HEK293 (cell line): ENCODE measurements around the gene ARL15.
"Not testable (repeated sequence)": the region's sequence is repeated elsewhere in the genome, so short reads cannot be mapped to it uniquely, and the experiment has no call there.

Experiments
- CTCF ChIA-PET: fragments of 350-600 bp; formaldehyde crosslinking; extraction: SDS; loops from one replicate; lab custom pipeline; 2021; ENCODE audit warnings: antibody characterized with exemption; lab: Yijun Ruan, JAX
- POLR2A ChIA-PET: fragments of 300-600 bp; formaldehyde crosslinking; extraction: SDS; loops from one replicate; lab custom pipeline; 2020; ENCODE audit warnings: antibody characterized with exemption, inconsistent platforms; lab: Yijun Ruan, JAX
- H3K27ac ChIP-seq: fragments of 200-500 bp; sonication (Bioruptor generic); 2 replicates; pipeline ENCODE4 v1.5.1; 2014; ENCODE audit warnings: low read depth, low read length, control low read depth, inconsistent platforms; ENCODE audit errors: extremely low read depth
- H3K36me3 ChIP-seq, 2 experiments: fragments of 200-500 bp in 1 of 2; sonication (Bioruptor generic) in 1 of 2; 1 replicate in 1 of 2; 2 replicates in 1 of 2; pipeline ENCODE4 v1.5.1; 2014 to 2017; ENCODE audit warnings: inconsistent platforms in 2 of 2, low read length in 2 of 2; ENCODE audit not compliant: control insufficient read depth in 2 of 2, insufficient read depth in 1 of 2
- H3K4me1 ChIP-seq: fragments of 200-500 bp; sonication (Bioruptor generic); 2 replicates; pipeline ENCODE4 v1.5.1; 2014; ENCODE audit warnings: mild to moderate bottlenecking, low read length, inconsistent platforms; ENCODE audit not compliant: control insufficient read depth, insufficient read depth
- H3K4me3 ChIP-seq: 2 replicates; pipeline ENCODE4 v1.5.1; 2011; ENCODE audit warnings: low read depth, mild to moderate bottlenecking, control low read depth, low read length, moderate library complexity
- H3K9me3 ChIP-seq: fragments of 200-500 bp; sonication (Bioruptor generic); 2 replicates; pipeline ENCODE4 v1.5.1; 2014; ENCODE audit warnings: low read depth, low read length, inconsistent platforms; ENCODE audit not compliant: control insufficient read depth, insufficient read depth
- INSM2 ChIP-seq: fragments of 450-650 bp; formaldehyde crosslinking; IDR thresholded peaks from 2 replicates; pipeline ENCODE4 v1.5.1; 2016; ENCODE audit warnings: missing biosample characterization, missing genetic modification characterization
- OVOL3 ChIP-seq: fragments of 450-650 bp; formaldehyde crosslinking; IDR thresholded peaks from 2 replicates; pipeline ENCODE4 v1.5.1; 2016; ENCODE audit warnings: missing biosample characterization, missing genetic modification characterization
- PATZ1 ChIP-seq: fragments of 450-650 bp; formaldehyde crosslinking; IDR thresholded peaks from 2 replicates; pipeline ENCODE4 v1.5.1; 2016; ENCODE audit warnings: missing biosample characterization, missing genetic modification characterization
- PRDM4 ChIP-seq: fragments of 450-650 bp; formaldehyde crosslinking; IDR thresholded peaks from 2 replicates; pipeline ENCODE4 v1.5.1; 2017; ENCODE audit warnings: missing biosample characterization, missing genetic modification characterization
- SCRT1 ChIP-seq: fragments of 450-650 bp; formaldehyde crosslinking; IDR thresholded peaks from 2 replicates; pipeline ENCODE4 v1.5.1; 2016; ENCODE audit warnings: missing biosample characterization, missing genetic modification characterization, borderline replicate concordance
- ZBTB48 ChIP-seq: fragments of 450-650 bp; formaldehyde crosslinking; IDR thresholded peaks from 2 replicates; pipeline ENCODE4 v1.5.1; 2016; ENCODE audit warnings: missing biosample characterization, missing genetic modification characterization
- ZNF146 ChIP-seq: fragments of 450-650 bp; formaldehyde crosslinking; IDR thresholded peaks from 2 replicates; pipeline ENCODE4 v1.5.1; 2016; ENCODE audit warnings: missing biosample characterization, missing genetic modification characterization
- ZNF214 ChIP-seq: fragments of 450-650 bp; formaldehyde crosslinking; IDR thresholded peaks from 2 replicates; pipeline ENCODE4 v1.5.1; 2017; ENCODE audit warnings: missing biosample characterization, mild to moderate bottlenecking, missing genetic modification characterization, borderline replicate concordance
- ZNF23 ChIP-seq: fragments of 450-650 bp; formaldehyde crosslinking; IDR thresholded peaks from 2 replicates; pipeline ENCODE4 v1.5.1; 2016; ENCODE audit warnings: missing biosample characterization, missing genetic modification characterization, borderline replicate concordance
- ZNF24 ChIP-seq: fragments of 450-650 bp; formaldehyde crosslinking; IDR thresholded peaks from 2 replicates; pipeline ENCODE4 v1.5.1; 2016; ENCODE audit warnings: missing biosample characterization, missing genetic modification characterization
- ZNF280D ChIP-seq: fragments of 450-650 bp; formaldehyde crosslinking; IDR thresholded peaks from 2 replicates; pipeline ENCODE4 v1.5.1; 2016; ENCODE audit warnings: missing biosample characterization, missing genetic modification characterization
- ZNF311 ChIP-seq: fragments of 450-650 bp; formaldehyde crosslinking; IDR thresholded peaks from 2 replicates; pipeline ENCODE4 v1.5.1; 2017; ENCODE audit warnings: missing biosample characterization, missing genetic modification characterization, borderline replicate concordance
- ZNF335 ChIP-seq: fragments of 450-650 bp; formaldehyde crosslinking; conservative IDR thresholded peaks from 2 replicates; pipeline ENCODE4 v1.5.1; 2016; ENCODE audit warnings: missing biosample characterization, missing genetic modification characterization
- ZNF48 ChIP-seq: fragments of 450-650 bp; formaldehyde crosslinking; IDR thresholded peaks from 2 replicates; pipeline ENCODE4 v1.5.1; 2016; ENCODE audit warnings: missing biosample characterization, missing genetic modification characterization
- ZNF610 ChIP-seq: fragments of 450-650 bp; formaldehyde crosslinking; IDR thresholded peaks from 2 replicates; pipeline ENCODE4 v1.5.1; 2016; ENCODE audit warnings: missing biosample characterization, missing genetic modification characterization, borderline replicate concordance
- ZNF707 ChIP-seq: fragments of 450-650 bp; formaldehyde crosslinking; IDR thresholded peaks from 2 replicates; pipeline ENCODE4 v1.5.1; 2016; ENCODE audit warnings: missing biosample characterization, missing genetic modification characterization
- ZNF791 ChIP-seq: fragments of 450-650 bp; formaldehyde crosslinking; IDR thresholded peaks from 2 replicates; pipeline ENCODE4 v1.5.1; 2016; ENCODE audit warnings: missing biosample characterization, missing genetic modification characterization
- ZXDB ChIP-seq: fragments of 450-650 bp; formaldehyde crosslinking; IDR thresholded peaks from 2 replicates; pipeline ENCODE4 v1.5.1; 2016; ENCODE audit warnings: missing biosample characterization, missing genetic modification characterization

Gene ARL15

GRCh38 chr5:53982319-53982718 lies 328.1 kb downstream of the ARL15 start:
- CTCF ChIA-PET, H3K9me3 ChIP-seq, POLR2A ChIA-PET, H3K27ac ChIP-seq: not testable (repeated sequence)
- 0 out of 2 replicates have a peak, but pooled peaks have one; percentile 43 for TF ChIP-seq ZNF280D (tag by site-specific recombination)
- peak; percentile 72; the same call in 1 of the 2 replicates for TF ChIP-seq ZNF146 (tag by site-specific recombination)
- TF ChIP-seq, all 188 proteins: peak for 2; not testable (repeated sequence) for 186
- H3K36me3 ChIP-seq, H3K4me1 ChIP-seq, H3K4me3 ChIP-seq: not testable (repeated sequence)

GRCh38 chr5:53980061-53980460 lies 330.3 kb downstream of the ARL15 start:
- ChIA-PET POLR2A (no interaction called here), CTCF (no interaction called here)
- no peaks in the 10 kb centered on the region for H3K4me1 ChIP-seq
- H3K4me3 ChIP-seq, result no peak overlapping the region
- no peak for TF ChIP-seq ZXDB (tag by site-specific recombination)
- no peak for TF ChIP-seq ZNF311 (tag by site-specific recombination)
- no peak for TF ChIP-seq ZNF24 (tag by site-specific recombination)
- no peak for TF ChIP-seq ZNF335
- TF ChIP-seq OVOL3 (tag by site-specific recombination), result no peak
- TF ChIP-seq ZNF48 (tag by site-specific recombination), result no peak
- no peak for TF ChIP-seq PRDM4 (tag by site-specific recombination)
- TF ChIP-seq INSM2, result no peak
- TF ChIP-seq ZNF214 (tag by site-specific recombination), result no peak
- no peak for TF ChIP-seq SCRT1 (tag by site-specific recombination)
- no peak for TF ChIP-seq ZNF23 (tag by site-specific recombination)
- TF ChIP-seq ZNF707 (tag by site-specific recombination), result no peak
- TF ChIP-seq ZNF791, result no peak
- no peak for TF ChIP-seq ZNF610 (tag by site-specific recombination)
- no peak for TF ChIP-seq ZBTB48 (tag by site-specific recombination)
- TF ChIP-seq PATZ1, result no peak
- TF ChIP-seq, all 188 proteins: peak for 0
- no peak overlapping the region for H3K27ac ChIP-seq
- no peaks in the 10 kb centered on the region for H3K9me3 ChIP-seq
- H3K36me3 ChIP-seq, result no peaks in the 10 kb centered on the region; a peak in 1 of 3 replicates
